ENCODE data around the gene MICA.

DNA sequence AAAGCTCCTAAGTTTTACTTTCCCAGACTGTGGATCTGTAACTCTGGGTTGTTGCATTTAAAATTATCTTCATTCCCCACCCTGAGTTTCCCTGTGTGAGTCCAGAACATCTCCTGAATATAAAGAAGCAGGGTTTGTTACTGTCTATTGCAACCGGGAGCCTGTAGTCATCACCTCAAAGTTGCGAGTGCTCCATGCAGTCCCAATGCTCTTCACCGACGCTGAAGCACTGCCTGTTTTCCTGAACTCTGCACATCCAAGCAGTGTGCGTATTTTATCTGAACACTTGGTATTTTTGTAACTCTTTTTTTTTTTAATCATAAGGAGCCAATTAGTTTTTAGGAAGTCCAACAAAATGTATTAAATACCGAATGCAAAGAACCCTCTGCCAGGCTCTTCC lies 45.5 kb upstream of the MICA start:
- TF ChIP-seq EZH2 (IDR thresholded peaks at IDR 0.05; ENCODE audit: insufficient read depth, poor library complexity, severe bottlenecking) (no peak), EZH2phosphoT487 (IDR thresholded peaks at IDR 0.05; ENCODE audit: insufficient read depth, low read depth) (no peak)
